Iris pigment epithelial cell (primary cell): Measurements from ENCODE around the gene MAGEB18.
A peak's percentile ranks its signal among the peaks of the same experiment; 100 is the strongest.

Experiments used
- DNase-seq: peaks from one replicate; pipeline ENCODE4 v3.0.0-alpha.2; 2011; ENCODE audit warnings: low read depth

The MAGEB18 gene

GRCh38 chrX:26138274-26138673 lies at the start of gene MAGEB18:
TSS of gene MAGEB18 (plus strand) at chrX:26138343. CDS start at chrX:26138986, 643 bp downstream.
- no peak for DNase-seq

GRCh38 chrX:26100421-26100920 lies 37.7 kb upstream of the MAGEB18 start:
- DNase-seq: peak; percentile 1

- no peak for DNase-seq
These were observed 29.0 kb upstream of the MAGEB18 start for GRCh38 chrX:26109142-26109541.

GRCh38 chrX:26146024-26146423 lies 7.9 kb downstream of the MAGEB18 start:
- no peak for DNase-seq

- DNase-seq: no peak
These were observed 22.2 kb downstream of the MAGEB18 start, which contains the start of gene MAGEB6B for GRCh38 chrX:26160301-26160700. TSS of gene MAGEB6B (plus strand) at chrX:26160601. CDS start at chrX:26160601, 0 bp downstream.
